CD4-positive, alpha-beta T cell treated with Interleukin-12 subunit alpha and Interleukin-12 subunit beta, for 1 hour (primary cell): ENCODE results near the gene MTHFS.
"Not testable (repeated sequence)": the region's sequence is repeated elsewhere in the genome, so short reads cannot be mapped to it uniquely, and the experiment has no call there.

Experiments
- DNase-seq: peaks from one replicate; pipeline ENCODE4 v3.0.0-alpha.2; 2020

MTHFS gene

GRCh38 chr15:79914728-79915127 is 17.9 kb upstream of the MTHFS start:
- no peak for DNase-seq

- DNase-seq, result not testable (repeated sequence)
These were observed 12.9 kb upstream of the MTHFS start for GRCh38 chr15:79909556-79910335.

- DNase-seq, result no peak
These were observed 7.5 kb upstream of the MTHFS start for GRCh38 chr15:79904271-79904670.

- no peak for DNase-seq
These were observed 6.8 kb upstream of the MTHFS start for GRCh38 chr15:79903626-79904025.

- no peak for DNase-seq
These were observed 6.3 kb upstream of the MTHFS start for GRCh38 chr15:79903144-79903543.

- no peak for DNase-seq
These were observed 5.1 kb upstream of the MTHFS start for GRCh38 chr15:79901958-79902357.

- DNase-seq, result peak; percentile 16
These were observed 4.1 kb upstream of the MTHFS start for GRCh38 chr15:79900818-79901378.

- no peak for DNase-seq
These were observed 3.3 kb upstream of the MTHFS start for GRCh38 chr15:79900087-79900486.

- not testable (repeated sequence) for DNase-seq
These were observed 2.0 kb upstream of the MTHFS start for GRCh38 chr15:79898786-79899185.

GRCh38 chr15:79898369-79898768 is 1.6 kb upstream of the MTHFS start:
- DNase-seq, result no peak

GRCh38 chr15:79897701-79898113 is 893 bp upstream of the MTHFS start:
- peak; percentile 29 for DNase-seq

- DNase-seq, result no peak
These were observed 515 bp upstream of the MTHFS start for GRCh38 chr15:79897380-79897678.

- no peak for DNase-seq
These were observed 632 bp downstream of the MTHFS start for GRCh38 chr15:79896131-79896633.

- DNase-seq, result no peak
These were observed 9.5 kb downstream of the MTHFS start for GRCh38 chr15:79887054-79887930.

GRCh38 chr15:79886124-79886523 is 10.7 kb downstream of the MTHFS start:
- no peak for DNase-seq

GRCh38 chr15:79884204-79884596 is 12.6 kb downstream of the MTHFS start:
- no peak for DNase-seq

- DNase-seq, result no peak
These were observed 13.1 kb downstream of the MTHFS start for GRCh38 chr15:79883579-79884203.

GRCh38 chr15:79881668-79882067 is 15.1 kb downstream of the MTHFS start:
- no peak for DNase-seq

GRCh38 chr15:79881254-79881653 is 15.6 kb downstream of the MTHFS start:
- no peak for DNase-seq

- DNase-seq, result no peak
These were observed 18.6 kb downstream of the MTHFS start for GRCh38 chr15:79878078-79878705.

GRCh38 chr15:79875213-79875612 is 21.6 kb downstream of the MTHFS start:
- DNase-seq, result no peak

GRCh38 chr15:79874242-79874641 is 22.6 kb downstream of the MTHFS start:
- DNase-seq, result no peak
